ENCODE measurements around the gene CLIC5.
A peak's percentile ranks its signal among the peaks of the same experiment; 100 is the strongest.

DNA sequence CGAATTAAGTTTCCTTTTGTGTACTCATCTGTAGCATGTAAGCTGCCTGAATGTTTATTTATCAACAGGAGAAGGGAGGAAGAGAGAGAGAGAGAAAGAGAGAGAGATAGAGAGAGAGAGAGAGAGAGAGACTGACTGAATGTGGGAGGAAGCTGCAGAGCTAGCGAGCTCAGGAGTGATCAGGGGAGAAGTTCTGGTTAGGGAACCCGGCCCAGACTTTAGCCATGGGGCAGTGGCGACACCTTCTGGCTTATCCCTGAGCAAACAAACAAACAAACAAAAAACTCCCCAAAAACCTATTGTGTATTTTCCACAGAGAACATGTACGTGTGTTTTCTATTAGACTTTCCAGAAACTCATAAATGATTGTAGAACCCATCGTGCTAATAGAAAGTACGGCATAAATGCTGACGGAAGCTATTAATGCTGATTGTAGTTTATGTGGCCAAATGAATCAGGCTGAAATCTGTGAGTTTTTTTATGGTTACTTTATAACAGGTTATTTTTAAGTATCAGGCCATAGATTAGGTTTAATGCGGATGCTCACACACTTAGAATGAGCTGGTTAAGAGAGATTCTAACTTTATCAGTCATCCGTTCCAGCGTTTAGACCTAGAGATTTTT lies 92.8 kb downstream of the CLIC5 start:
- TF ChIP-seq, protein P1, sequence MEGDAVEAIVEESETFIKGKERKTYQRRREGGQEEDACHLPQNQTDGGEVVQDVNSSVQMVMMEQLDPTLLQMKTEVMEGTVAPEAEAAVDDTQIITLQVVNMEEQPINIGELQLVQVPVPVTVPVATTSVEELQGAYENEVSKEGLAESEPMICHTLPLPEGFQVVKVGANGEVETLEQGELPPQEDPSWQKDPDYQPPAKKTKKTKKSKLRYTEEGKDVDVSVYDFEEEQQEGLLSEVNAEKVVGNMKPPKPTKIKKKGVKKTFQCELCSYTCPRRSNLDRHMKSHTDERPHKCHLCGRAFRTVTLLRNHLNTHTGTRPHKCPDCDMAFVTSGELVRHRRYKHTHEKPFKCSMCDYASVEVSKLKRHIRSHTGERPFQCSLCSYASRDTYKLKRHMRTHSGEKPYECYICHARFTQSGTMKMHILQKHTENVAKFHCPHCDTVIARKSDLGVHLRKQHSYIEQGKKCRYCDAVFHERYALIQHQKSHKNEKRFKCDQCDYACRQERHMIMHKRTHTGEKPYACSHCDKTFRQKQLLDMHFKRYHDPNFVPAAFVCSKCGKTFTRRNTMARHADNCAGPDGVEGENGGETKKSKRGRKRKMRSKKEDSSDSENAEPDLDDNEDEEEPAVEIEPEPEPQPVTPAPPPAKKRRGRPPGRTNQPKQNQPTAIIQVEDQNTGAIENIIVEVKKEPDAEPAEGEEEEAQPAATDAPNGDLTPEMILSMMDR (IDR thresholded peaks at IDR 0.05): peak in 1 of 3 donors; percentile 74
- no peak for TF ChIP-seq POLR2A (IDR thresholded peaks at IDR 0.05)
